ENCODE data around the gene PARD3B. TPM values are rescaled to one million over a fixed set of nuclear protein-coding genes. Genes with fewer than 3 reads are reported as not detected.

PARD3B gene
- total and polyA plus RNA-seq, 7 donors: 3.2 to 64.0 (median 42.5) TPM

DNA sequence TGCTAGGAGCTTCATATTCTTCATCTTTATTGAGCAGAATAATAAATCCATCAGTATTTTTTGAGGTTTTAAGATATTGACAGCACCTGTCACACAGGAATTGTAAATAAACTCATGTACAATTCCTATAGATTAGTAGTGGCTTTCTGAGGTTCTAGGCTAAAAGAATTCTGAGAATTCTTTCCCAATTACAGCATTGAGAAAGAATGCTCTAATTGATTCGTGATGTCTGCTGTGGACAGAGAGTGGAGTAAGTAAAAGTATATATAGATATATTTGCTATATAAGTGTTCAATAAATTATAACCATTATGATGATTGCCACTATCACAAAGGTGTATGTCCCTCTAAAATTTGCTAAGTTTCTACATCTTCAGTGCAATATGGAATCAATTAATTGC, 950.5 kb downstream of the PARD3B start:
- no peak for DNase-seq
- no peak overlapping the region for H3K27ac ChIP-seq
- no peak for TF ChIP-seq POLR2AphosphoS5 (IDR thresholded peaks at IDR 0.05)
- no peak for TF ChIP-seq POLR2A (IDR thresholded peaks at IDR 0.05)
- no peak for TF ChIP-seq EP300 (IDR thresholded peaks at IDR 0.05)
- TF ChIP-seq, protein P1, sequence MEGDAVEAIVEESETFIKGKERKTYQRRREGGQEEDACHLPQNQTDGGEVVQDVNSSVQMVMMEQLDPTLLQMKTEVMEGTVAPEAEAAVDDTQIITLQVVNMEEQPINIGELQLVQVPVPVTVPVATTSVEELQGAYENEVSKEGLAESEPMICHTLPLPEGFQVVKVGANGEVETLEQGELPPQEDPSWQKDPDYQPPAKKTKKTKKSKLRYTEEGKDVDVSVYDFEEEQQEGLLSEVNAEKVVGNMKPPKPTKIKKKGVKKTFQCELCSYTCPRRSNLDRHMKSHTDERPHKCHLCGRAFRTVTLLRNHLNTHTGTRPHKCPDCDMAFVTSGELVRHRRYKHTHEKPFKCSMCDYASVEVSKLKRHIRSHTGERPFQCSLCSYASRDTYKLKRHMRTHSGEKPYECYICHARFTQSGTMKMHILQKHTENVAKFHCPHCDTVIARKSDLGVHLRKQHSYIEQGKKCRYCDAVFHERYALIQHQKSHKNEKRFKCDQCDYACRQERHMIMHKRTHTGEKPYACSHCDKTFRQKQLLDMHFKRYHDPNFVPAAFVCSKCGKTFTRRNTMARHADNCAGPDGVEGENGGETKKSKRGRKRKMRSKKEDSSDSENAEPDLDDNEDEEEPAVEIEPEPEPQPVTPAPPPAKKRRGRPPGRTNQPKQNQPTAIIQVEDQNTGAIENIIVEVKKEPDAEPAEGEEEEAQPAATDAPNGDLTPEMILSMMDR (IDR thresholded peaks at IDR 0.05): no peak
- H3K27me3 ChIP-seq: no peaks in the 10 kb centered on the region
- H3K36me3 ChIP-seq: peaks cover 0 to 12% (median 2%) of the 10 kb centered on the region in 4 donors
- no peaks in the 10 kb centered on the region for H3K9me3 ChIP-seq
- H3K4me1 ChIP-seq: peaks cover 0 to 6% (median 0%) of the 10 kb centered on the region in 4 donors
- WGBS, 2 donors: 85 to 91% methylated on average over 1 of the region's 1 CpG
- H3K4me3 ChIP-seq: no peak overlapping the region
- intact Hi-C loops (cut with DNase I): no loop called here

DNA sequence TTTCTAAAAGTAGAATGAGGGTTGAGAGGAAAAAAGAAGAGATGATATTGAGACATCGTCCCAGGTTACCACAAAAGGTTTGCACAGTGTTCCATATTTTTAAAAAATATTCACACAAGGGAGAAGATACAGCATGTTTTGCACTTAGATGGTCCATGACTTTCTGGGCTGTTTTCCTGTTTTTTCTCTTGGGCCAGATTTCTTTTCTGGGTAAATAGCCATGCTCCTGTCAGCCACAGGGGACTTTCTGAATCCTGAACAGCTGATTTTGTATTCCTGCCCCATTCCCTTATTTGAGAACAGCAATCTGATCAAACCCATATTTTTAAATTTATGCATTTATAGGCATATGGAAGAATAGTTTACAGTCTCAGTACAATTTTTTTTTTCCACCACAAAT, 951.1 kb downstream of the PARD3B start:
- 89 to 97% methylated on average over 1 of the region's 1 CpG for WGBS, 2 donors
- TF ChIP-seq, protein P1 (IDR thresholded peaks at IDR 0.05): no peak
- no peak for TF ChIP-seq POLR2A (IDR thresholded peaks at IDR 0.05)
- TF ChIP-seq EP300 (IDR thresholded peaks at IDR 0.05): no peak
- TF ChIP-seq POLR2AphosphoS5 (IDR thresholded peaks at IDR 0.05): no peak
- H3K4me1 ChIP-seq: peaks cover 0 to 6% (median 0%) of the 10 kb centered on the region in 4 donors
- no peak overlapping the region for H3K27ac ChIP-seq
- H3K4me3 ChIP-seq: no peak overlapping the region
- H3K9me3 ChIP-seq: no peaks in the 10 kb centered on the region
- DNase-seq: no peak
- intact Hi-C loops (cut with DNase I): no loop called here
- H3K27me3 ChIP-seq: no peaks in the 10 kb centered on the region
- peaks cover 0 to 13% (median 2%) of the 10 kb centered on the region in 4 donors for H3K36me3 ChIP-seq

DNA sequence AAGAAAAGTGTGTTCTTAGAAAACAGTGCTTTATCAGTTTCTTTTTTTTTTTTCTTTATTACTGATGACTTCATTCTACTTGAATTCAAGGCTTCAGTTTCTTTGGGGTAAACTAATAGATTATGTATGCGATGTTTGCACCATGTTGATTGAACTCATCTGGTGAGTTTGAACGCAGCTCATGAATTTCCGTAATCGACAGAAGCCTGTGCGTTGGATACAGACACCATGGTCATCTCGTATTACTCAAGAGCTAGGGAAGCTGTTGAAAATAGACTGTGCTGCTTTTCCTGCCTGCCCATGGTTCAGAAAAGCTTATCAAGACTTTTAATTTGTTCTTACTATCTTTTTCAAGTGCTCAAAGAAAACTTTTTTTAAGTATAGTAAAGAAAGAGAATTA, 951.5 kb downstream of the PARD3B start:
- DNase-seq: no peak
- Histone ChIP-seq H3K4me3 (no peak overlapping the region), H3K27ac (no peak overlapping the region), H3K36me3 (peaks cover 0 to 13% (median 2%) of the 10 kb centered on the region in 4 donors), H3K27me3 (no peaks in the 10 kb centered on the region), H3K4me1 (peaks cover 0 to 6% (median 0%) of the 10 kb centered on the region in 4 donors), H3K9me3 (peaks cover 0 to under 1% (median 0%) of the 10 kb centered on the region in 4 donors)
- TF ChIP-seq POLR2AphosphoS5 (IDR thresholded peaks at IDR 0.05): no peak
- no peak for TF ChIP-seq EP300 (IDR thresholded peaks at IDR 0.05)
- TF ChIP-seq, protein P1 (IDR thresholded peaks at IDR 0.05): no peak
- TF ChIP-seq POLR2A (IDR thresholded peaks at IDR 0.05): no peak
- intact Hi-C loops (cut with DNase I): no loop called here
- 79 to 89% methylated on average over 6 of the region's 6 CpGs for WGBS, 2 donors

DNA sequence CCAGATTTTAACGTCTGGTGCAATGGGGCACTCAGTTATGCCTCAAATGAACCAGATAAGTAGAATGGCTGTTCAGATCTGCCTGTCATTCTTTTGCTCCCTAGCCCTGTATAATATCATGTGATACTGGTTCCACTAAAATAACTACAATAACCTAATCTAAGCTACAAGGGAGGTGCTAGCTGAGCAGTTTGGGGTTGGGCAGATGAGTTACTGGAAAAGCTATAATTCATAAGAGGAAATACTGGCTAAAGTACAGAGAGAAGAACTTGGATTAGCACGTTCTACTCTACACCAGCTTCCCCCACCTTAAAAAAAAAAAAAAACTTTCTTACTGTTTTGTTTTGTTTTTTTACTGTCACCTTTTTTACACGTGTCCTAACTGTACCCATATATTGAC, 953.7 kb downstream of the PARD3B start:
- no peaks in the 10 kb centered on the region for H3K27me3 ChIP-seq
- H3K27ac ChIP-seq: no peak overlapping the region
- TF ChIP-seq, protein P1 (IDR thresholded peaks at IDR 0.05): no peak
- TF ChIP-seq POLR2AphosphoS5 (IDR thresholded peaks at IDR 0.05): no peak
- TF ChIP-seq POLR2A (IDR thresholded peaks at IDR 0.05): no peak
- TF ChIP-seq EP300 (IDR thresholded peaks at IDR 0.05): no peak
- H3K9me3 ChIP-seq: peaks cover 0 to 4% (median 1%) of the 10 kb centered on the region in 4 donors
- H3K4me1 ChIP-seq: peaks cover 0 to 6% (median 0%) of the 10 kb centered on the region in 4 donors
- H3K36me3 ChIP-seq: peaks cover 0 to 16% (median 2%) of the 10 kb centered on the region in 4 donors
- H3K4me3 ChIP-seq: no peak overlapping the region
- WGBS, 2 donors: 20 to 55% methylated on average over 3 of the region's 3 CpGs
- DNase-seq: no peak
- intact Hi-C loops (cut with DNase I): no loop called here

DNA sequence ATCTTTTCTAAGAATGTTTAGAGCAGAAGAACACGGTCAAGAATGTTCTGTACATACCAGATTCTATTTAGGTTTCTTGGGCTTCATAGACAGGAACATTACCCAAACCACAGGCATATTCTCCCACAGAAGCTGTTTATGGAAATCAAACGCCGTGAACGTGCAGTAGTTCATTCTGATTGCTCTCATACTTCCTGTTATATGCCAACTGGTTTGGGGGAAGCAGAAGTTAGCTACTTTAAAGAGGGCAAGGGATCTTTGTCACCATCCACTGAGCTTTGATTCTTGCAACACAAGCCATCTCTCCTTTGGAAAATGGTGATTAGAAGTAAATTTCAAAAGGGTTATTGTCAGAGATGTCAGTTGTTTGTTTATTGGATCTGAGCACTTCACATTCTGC, 954.8 kb downstream of the PARD3B start:
- 47 to 75% methylated on average over 4 of the region's 4 CpGs for WGBS, 2 donors
- intact Hi-C loops (cut with DNase I): no loop called here
- no peak overlapping the region for H3K27ac ChIP-seq
- H3K4me1 ChIP-seq: peaks cover 0 to 6% (median 0%) of the 10 kb centered on the region in 4 donors
- no peak for DNase-seq
- no peak for TF ChIP-seq POLR2AphosphoS5 (IDR thresholded peaks at IDR 0.05)
- H3K9me3 ChIP-seq: peaks cover 0 to 4% (median 1%) of the 10 kb centered on the region in 4 donors
- H3K36me3 ChIP-seq: peaks cover 0 to 16% (median 2%) of the 10 kb centered on the region in 4 donors
- no peaks in the 10 kb centered on the region for H3K27me3 ChIP-seq
- H3K4me3 ChIP-seq: no peak overlapping the region

Data from sigmoid colon (tissue), 7 donors.